ENCODE measurements around the gene FAM217B. TPM values are rescaled to one million over a fixed set of nuclear protein-coding genes. Genes with fewer than 3 reads are reported as not detected.

Gene FAM217B
- total and polyA plus RNA-seq, 7 donors: 1.9 to 29.2 (median 6.5) TPM

DNA sequence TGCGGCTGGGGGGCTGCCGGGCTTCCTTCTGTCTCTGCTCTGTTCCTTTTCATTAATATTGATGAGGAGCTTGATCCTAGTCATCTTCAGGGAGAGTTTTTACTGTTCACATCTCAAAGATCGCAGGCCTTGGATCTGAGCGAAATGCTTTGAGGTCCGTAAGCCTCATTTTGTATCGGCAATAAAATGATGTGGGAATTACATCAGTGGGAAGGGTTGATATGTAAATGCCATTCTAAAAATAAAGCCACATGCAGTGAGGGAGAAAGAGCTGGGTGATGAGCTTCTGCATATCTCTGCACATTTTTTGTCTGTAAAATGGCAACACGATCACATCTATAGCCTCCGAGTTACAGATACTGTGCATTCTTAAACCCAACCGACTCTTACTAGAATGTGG, 42.9 kb downstream of the FAM217B start:
- no peak for ATAC-seq
- intact Hi-C loops (cut with DNase I): no loop called here
- 87 to 89% (median 88%) methylated on average over 9 of the region's 9 CpGs for WGBS, 3 donors
- no peak overlapping the region for H3K4me3 ChIP-seq
- TF ChIP-seq, protein P1, sequence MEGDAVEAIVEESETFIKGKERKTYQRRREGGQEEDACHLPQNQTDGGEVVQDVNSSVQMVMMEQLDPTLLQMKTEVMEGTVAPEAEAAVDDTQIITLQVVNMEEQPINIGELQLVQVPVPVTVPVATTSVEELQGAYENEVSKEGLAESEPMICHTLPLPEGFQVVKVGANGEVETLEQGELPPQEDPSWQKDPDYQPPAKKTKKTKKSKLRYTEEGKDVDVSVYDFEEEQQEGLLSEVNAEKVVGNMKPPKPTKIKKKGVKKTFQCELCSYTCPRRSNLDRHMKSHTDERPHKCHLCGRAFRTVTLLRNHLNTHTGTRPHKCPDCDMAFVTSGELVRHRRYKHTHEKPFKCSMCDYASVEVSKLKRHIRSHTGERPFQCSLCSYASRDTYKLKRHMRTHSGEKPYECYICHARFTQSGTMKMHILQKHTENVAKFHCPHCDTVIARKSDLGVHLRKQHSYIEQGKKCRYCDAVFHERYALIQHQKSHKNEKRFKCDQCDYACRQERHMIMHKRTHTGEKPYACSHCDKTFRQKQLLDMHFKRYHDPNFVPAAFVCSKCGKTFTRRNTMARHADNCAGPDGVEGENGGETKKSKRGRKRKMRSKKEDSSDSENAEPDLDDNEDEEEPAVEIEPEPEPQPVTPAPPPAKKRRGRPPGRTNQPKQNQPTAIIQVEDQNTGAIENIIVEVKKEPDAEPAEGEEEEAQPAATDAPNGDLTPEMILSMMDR (IDR thresholded peaks at IDR 0.05): no peak
- no peaks in the 10 kb centered on the region for H3K4me1 ChIP-seq
- no peak overlapping the region for H3K27ac ChIP-seq
- DNase-seq: no peak
- H3K36me3 ChIP-seq (ENCODE audit: insufficient read depth in 1 of 2, low read depth in 1 of 2): no peaks in the 10 kb centered on the region
- H3K9me3 ChIP-seq: no peaks in the 10 kb centered on the region
- no peaks in the 10 kb centered on the region for H3K27me3 ChIP-seq (ENCODE audit: insufficient read depth in 3 of 3, low read length in 2 of 3)

DNA sequence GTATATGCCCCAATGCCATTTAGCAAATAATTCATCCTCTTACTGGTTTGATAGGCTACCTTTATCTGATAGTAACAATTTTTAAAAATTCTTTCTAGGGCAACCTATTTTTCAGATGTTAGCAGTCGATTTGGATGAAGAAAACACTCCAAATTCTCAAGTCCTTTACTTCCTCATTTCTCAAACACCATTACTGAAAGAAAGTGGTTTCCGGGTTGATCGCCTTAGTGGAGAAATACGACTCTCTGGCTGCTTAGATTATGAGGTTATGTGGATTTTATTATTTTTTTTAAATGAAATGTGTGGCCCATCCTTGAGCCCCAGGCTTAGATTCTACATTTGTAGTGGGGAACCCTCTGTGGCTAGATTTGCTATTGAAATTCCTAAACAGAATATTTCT, 44.4 kb downstream of the FAM217B start:
- 77 to 82% (median 81%) methylated on average over 4 of the region's 4 CpGs for WGBS, 3 donors
- H3K27me3 ChIP-seq (ENCODE audit: insufficient read depth in 3 of 3, low read length in 2 of 3): no peaks in the 10 kb centered on the region
- TF ChIP-seq, protein P1 (IDR thresholded peaks at IDR 0.05): no peak
- H3K4me3 ChIP-seq: no peak overlapping the region
- no peaks in the 10 kb centered on the region for H3K36me3 ChIP-seq (ENCODE audit: insufficient read depth in 1 of 2, low read depth in 1 of 2)
- H3K4me1 ChIP-seq: no peaks in the 10 kb centered on the region
- intact Hi-C loops (cut with DNase I): no loop called here
- DNase-seq (no peak), ATAC-seq (no peak)
- no peak overlapping the region for H3K27ac ChIP-seq
- no peaks in the 10 kb centered on the region for H3K9me3 ChIP-seq

DNA sequence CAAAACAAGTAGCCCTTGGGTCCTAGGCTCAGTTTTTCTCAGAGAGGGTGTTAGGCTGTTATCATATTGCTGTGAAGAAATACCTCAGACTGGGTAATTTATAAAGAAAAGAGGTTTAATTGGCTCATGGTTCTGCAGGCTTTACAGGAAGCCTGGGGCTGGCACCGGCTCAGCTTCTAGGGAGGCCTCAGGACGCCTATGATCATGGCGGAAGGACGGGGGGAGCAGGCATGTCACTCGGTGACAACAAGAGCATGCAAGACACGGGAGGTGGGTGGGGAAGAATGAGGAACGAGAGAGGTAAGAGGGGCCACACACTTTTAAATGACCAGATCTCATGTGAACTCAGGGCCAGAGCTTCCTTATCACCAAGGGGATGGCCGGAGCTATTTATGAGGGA, 45.0 kb downstream of the FAM217B start:
- intact Hi-C loops (cut with DNase I): no loop called here
- WGBS, 3 donors: 90 to 93% (median 93%) methylated on average over 8 of the region's 8 CpGs
- H3K4me3 ChIP-seq: no peak overlapping the region
- peaks cover 0 to 3% of the 10 kb centered on the region in 2 donors for H3K36me3 ChIP-seq (ENCODE audit: insufficient read depth in 1 of 2, low read depth in 1 of 2)
- H3K27me3 ChIP-seq (ENCODE audit: insufficient read depth in 3 of 3, low read length in 2 of 3): no peaks in the 10 kb centered on the region
- no peaks in the 10 kb centered on the region for H3K9me3 ChIP-seq
- DNase-seq: no peak
- H3K4me1 ChIP-seq: no peaks in the 10 kb centered on the region
- TF ChIP-seq, protein P1 (IDR thresholded peaks at IDR 0.05): no peak
- no peak overlapping the region for H3K27ac ChIP-seq
- no peak for ATAC-seq

DNA sequence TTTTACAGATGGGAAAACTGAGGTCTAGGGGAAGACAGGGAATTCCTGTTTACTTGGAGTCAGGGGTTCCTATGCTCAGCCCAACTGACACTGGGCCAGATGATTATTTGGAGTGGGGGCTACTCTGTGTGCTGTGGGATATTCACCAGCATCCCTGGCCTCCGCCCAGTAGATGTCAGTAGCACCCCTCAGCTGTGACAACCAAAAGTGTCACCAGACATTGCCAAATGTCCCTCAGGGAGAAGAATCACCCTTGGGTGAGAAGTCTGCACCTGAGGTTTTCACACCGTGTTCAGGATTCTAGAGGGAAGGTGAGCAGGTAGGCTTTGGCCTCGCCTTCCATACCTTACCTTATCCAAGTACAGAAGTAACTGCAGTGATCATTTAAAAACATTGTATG, 45.7 kb downstream of the FAM217B start:
- intact Hi-C loops (cut with DNase I): no loop called here
- TF ChIP-seq, protein P1 (IDR thresholded peaks at IDR 0.05): no peak
- peak in 1 of 4 donors; percentile 42 for ATAC-seq
- H3K9me3 ChIP-seq: no peaks in the 10 kb centered on the region
- DNase-seq: no peak
- 93 to 100% (median 100%) methylated on average over 3 of the region's 3 CpGs for WGBS, 3 donors
- peaks cover 0 to 3% of the 10 kb centered on the region in 2 donors for H3K36me3 ChIP-seq (ENCODE audit: insufficient read depth in 1 of 2, low read depth in 1 of 2)
- no peak overlapping the region for H3K27ac ChIP-seq
- no peak overlapping the region for H3K4me3 ChIP-seq
- no peaks in the 10 kb centered on the region for H3K27me3 ChIP-seq (ENCODE audit: insufficient read depth in 3 of 3, low read length in 2 of 3)
- H3K4me1 ChIP-seq: no peaks in the 10 kb centered on the region

DNA sequence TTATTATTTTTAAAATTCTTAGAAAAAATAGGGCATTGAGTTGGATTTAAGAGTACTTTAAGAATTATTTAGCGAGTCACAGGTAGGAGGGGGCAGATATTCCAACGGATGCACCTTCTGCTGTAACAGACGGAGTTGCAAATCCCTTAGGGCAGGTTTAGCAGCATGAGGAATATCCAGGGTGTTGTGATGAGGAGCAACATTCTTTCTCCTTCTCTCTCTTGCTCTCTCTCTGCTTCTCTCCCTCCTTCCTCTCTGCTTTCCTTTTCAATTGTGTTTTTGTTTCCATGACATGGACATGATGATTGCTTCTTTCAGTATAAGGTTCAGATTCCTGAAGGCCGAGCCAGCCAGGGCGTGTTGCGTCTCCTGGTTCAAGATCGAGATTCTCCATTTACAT, 46.9 kb downstream of the FAM217B start:
- intact Hi-C loops (cut with DNase I): no loop called here
- no peak for DNase-seq

More for the DNA sequence above, 46.9 kb downstream of the FAM217B start:
- Histone ChIP-seq H3K4me3 (no peak overlapping the region), H3K27ac (no peak overlapping the region), H3K36me3 (ENCODE audit: insufficient read depth in 1 of 2, low read depth in 1 of 2) (peaks cover 0 to 3% of the 10 kb centered on the region in 2 donors), H3K4me1 (no peaks in the 10 kb centered on the region), H3K9me3 (no peaks in the 10 kb centered on the region), H3K27me3 (ENCODE audit: insufficient read depth in 3 of 3, low read length in 2 of 3) (no peaks in the 10 kb centered on the region)
- no peak for ATAC-seq
- TF ChIP-seq, protein P1 (IDR thresholded peaks at IDR 0.05): no peak
- 88 to 93% (median 90%) methylated on average over 7 of the region's 7 CpGs for WGBS, 3 donors

Measured in psoas muscle (tissue), 8 donors.